IMR-90 (cell line): Measurements from ENCODE around the gene INSR. TPM values are rescaled to one million over a fixed set of nuclear protein-coding genes. Genes with fewer than 3 reads are reported as not detected.

ENCODE experiments used
- ATAC-seq: fragments of 200-7000 bp; cut with Tn5 transposase; 2 replicates; pipeline ENCODE4 v1.9.1; 2020; ENCODE audit warnings: low read depth, mild to moderate bottlenecking, moderate library complexity
- BruUV-seq: library from RNA; stranded (reverse); fragments of 400-500 nt; replicated peaks from 2 replicates; lab custom pipeline; 2021; lab: Mats Ljungman, UMichigan
- CTCF ChIA-PET: fragments of 300-600 bp; formaldehyde crosslinking; extraction: SDS; loops from one replicate; lab custom pipeline; 2021; ENCODE audit warnings: antibody characterized with exemption; lab: Yijun Ruan, JAX
- POLR2A ChIA-PET: fragments of 300-600 bp; sonication (Branson Sonifier 250); formaldehyde crosslinking; loops from one replicate; lab custom pipeline; 2022; ENCODE audit warnings: antibody characterized with exemption; ENCODE audit not compliant: unreplicated experiment; lab: Charles Lee
- DNase-seq: peaks from one replicate; pipeline ENCODE4 v3.0.0; 2013
- H2AFZ ChIP-seq: replicated peaks from 2 replicates; pipeline ENCODE3; 2013; ENCODE audit warnings: low read length, mild to moderate bottlenecking; ENCODE audit not compliant: poor library complexity
- H2AK5ac ChIP-seq: 2 replicates; pipeline ENCODE4 v1.6.1; 2013; ENCODE audit warnings: low read depth, low read length, inconsistent platforms
- H2AK9ac ChIP-seq: replicated peaks from 2 replicates; pipeline ENCODE3; 2013; ENCODE audit warnings: mild to moderate bottlenecking, low read depth, low read length, moderate library complexity; ENCODE audit not compliant: poor library complexity
- H2BK120ac ChIP-seq: 2 replicates; pipeline ENCODE4 v1.6.1; 2013; ENCODE audit warnings: low read depth, low read length, inconsistent platforms
- H2BK15ac ChIP-seq: 3 replicates; pipeline ENCODE4 v1.6.1; 2013; ENCODE audit warnings: low read depth, low read length, inconsistent platforms
- H2BK20ac ChIP-seq: 2 replicates; pipeline ENCODE4 v1.6.1; 2013; ENCODE audit warnings: low read depth, mild to moderate bottlenecking, inconsistent platforms, low read length, moderate library complexity
- H2BK5ac ChIP-seq: 2 replicates; pipeline ENCODE4 v1.6.1; 2013; ENCODE audit warnings: mild to moderate bottlenecking, low read depth, low read length, inconsistent platforms; ENCODE audit not compliant: poor library complexity, severe bottlenecking
- H3K14ac ChIP-seq: replicated peaks from 2 replicates; pipeline ENCODE4 v1.6.1; 2013; ENCODE audit warnings: low read depth, low read length, inconsistent platforms
- H3K18ac ChIP-seq: 2 replicates; pipeline ENCODE4 v1.6.1; 2013; ENCODE audit warnings: low read depth, low read length, control low read depth
- H3K23ac ChIP-seq: 2 replicates; pipeline ENCODE4 v1.6.1; 2013; ENCODE audit warnings: low read depth, low read length, inconsistent platforms
- H3K27ac ChIP-seq: 2 replicates; pipeline ENCODE4 v1.5.1; 2013; ENCODE audit warnings: mild to moderate bottlenecking, control low read depth, low read length; ENCODE audit not compliant: insufficient read depth
- H3K27me3 ChIP-seq: 2 replicates; pipeline ENCODE4 v1.6.1; 2013; ENCODE audit warnings: low read length; ENCODE audit not compliant: control insufficient read depth, insufficient read depth
- H3K36me3 ChIP-seq: 2 replicates; pipeline ENCODE4 v1.6.1; 2013; ENCODE audit warnings: low read length, mixed read lengths; ENCODE audit not compliant: control insufficient read depth, insufficient read depth
- H3K4ac ChIP-seq: 2 replicates; pipeline ENCODE4 v1.6.1; 2013; ENCODE audit warnings: low read depth, low read length, inconsistent platforms
- H3K4me1 ChIP-seq: 2 replicates; pipeline ENCODE4 v1.6.1; 2013; ENCODE audit warnings: low read length, mixed read lengths; ENCODE audit not compliant: control insufficient read depth, insufficient read depth
- H3K4me2 ChIP-seq: 2 replicates; pipeline ENCODE4 v1.6.1; 2013; ENCODE audit warnings: low read depth, mild to moderate bottlenecking, control low read depth, low read length, moderate library complexity
- H3K4me3 ChIP-seq: 2 replicates; pipeline ENCODE4 v1.5.1; 2013; ENCODE audit warnings: low read depth, mild to moderate bottlenecking, control low read depth, low read length, moderate library complexity; ENCODE audit not compliant: insufficient read depth
- H3K56ac ChIP-seq: 2 replicates; pipeline ENCODE4 v1.6.1; 2013; ENCODE audit warnings: low read length, inconsistent platforms; ENCODE audit not compliant: insufficient read depth; ENCODE audit errors: extremely low read depth
- H3K79me1 ChIP-seq, 2 experiments: 2 replicates each; pipeline ENCODE4 v1.6.1; 2013; ENCODE audit warnings: low read length in 2 of 2, inconsistent platforms in 1 of 2, low read depth in 1 of 2
- H3K9ac ChIP-seq: 2 replicates; pipeline ENCODE4 v1.6.1; 2013; ENCODE audit warnings: low read depth, low read length, control low read depth
- H3K9me1 ChIP-seq: 2 replicates; pipeline ENCODE4 v1.6.1; 2013; ENCODE audit warnings: low read length, inconsistent platforms; ENCODE audit not compliant: insufficient read depth
- H3K9me3 ChIP-seq: 2 replicates; pipeline ENCODE4 v1.6.1; 2013; ENCODE audit warnings: low read length; ENCODE audit not compliant: control insufficient read depth, insufficient read depth
- H4K20me1 ChIP-seq: 2 replicates; pipeline ENCODE4 v1.6.1; 2013; ENCODE audit warnings: low read length, inconsistent platforms; ENCODE audit not compliant: insufficient read depth
- H4K5ac ChIP-seq: 2 replicates; pipeline ENCODE4 v1.6.1; 2013; ENCODE audit warnings: mild to moderate bottlenecking, low read depth, low read length, control low read depth
- H4K8ac ChIP-seq, 2 experiments: 2 replicates each; pipeline ENCODE4 v1.6.1; 2013; ENCODE audit warnings: low read depth in 2 of 2, low read length in 2 of 2, control low read depth in 1 of 2, inconsistent platforms in 1 of 2
- H4K91ac ChIP-seq: 2 replicates; pipeline ENCODE4 v1.6.1; 2013; ENCODE audit warnings: low read depth, low read length, inconsistent platforms; ENCODE audit not compliant: insufficient read depth
- CEBPB ChIP-seq: IDR thresholded peaks from 2 replicates; pipeline ENCODE4 v1.6.1; 2012; ENCODE audit warnings: low read depth, low read length, improper control_type of control experiment
- FOS ChIP-seq: fragments of 150-350 bp; IDR thresholded peaks from 2 replicates; pipeline ENCODE4 v1.6.1; 2016; ENCODE audit warnings: low read depth, low read length
- MAFK ChIP-seq: IDR thresholded peaks from 2 replicates; pipeline ENCODE4 v1.6.1; 2012; ENCODE audit warnings: low read depth, low read length, improper control_type of control experiment
- MAZ ChIP-seq: IDR thresholded peaks from 2 replicates; pipeline ENCODE4 v1.6.1; 2012; ENCODE audit warnings: low read depth, mild to moderate bottlenecking, low read length, improper control_type of control experiment, moderate library complexity, borderline replicate concordance
- MXI1 ChIP-seq: IDR thresholded peaks from 2 replicates; pipeline ENCODE4 v1.6.1; 2012; ENCODE audit warnings: low read depth, mild to moderate bottlenecking, low read length, moderate library complexity, borderline replicate concordance
- NFE2L2 ChIP-seq: fragments of 150-350 bp; IDR thresholded peaks from 2 replicates; pipeline ENCODE4 v1.6.1; 2016; ENCODE audit warnings: low read depth, mild to moderate bottlenecking, low read length
- POLR2A ChIP-seq: IDR thresholded peaks from 2 replicates; pipeline ENCODE4 v1.6.1; 2012; ENCODE audit warnings: mild to moderate bottlenecking, low read depth, low read length
- RCOR1 ChIP-seq: IDR thresholded peaks from 2 replicates; pipeline ENCODE4 v1.6.1; 2012; ENCODE audit warnings: mild to moderate bottlenecking, low read length, improper control_type of control experiment; ENCODE audit not compliant: insufficient replicate concordance
- SMC3 ChIP-seq: fragments of 150-350 bp; IDR thresholded peaks from 2 replicates; pipeline ENCODE4 v1.6.1; 2016; ENCODE audit warnings: low read depth, mild to moderate bottlenecking, antibody characterized with exemption, low read length, moderate library complexity
- USF2 ChIP-seq: fragments of 150-350 bp; IDR thresholded peaks from 2 replicates; pipeline ENCODE4 v1.6.1; 2017; ENCODE audit warnings: mild to moderate bottlenecking, antibody characterized with exemption, low read length, low read depth
- WGBS, 2 experiments: methylation state at CpG; one replicate each; pipeline versions ENCODE4 v1.1.5 to v1.1.7; 2013; ENCODE audit warnings: missing lambda C conversion rate in 2 of 2; ENCODE audit not compliant: insufficient read length in 1 of 2; ENCODE audit errors: extremely low coverage in 2 of 2; 5-methylcytosine and 5-hydroxymethylcytosine counted together
- dilution Hi-C: fragments of 300-500 bp; cut with HindIII; formaldehyde crosslinking; loops from one replicate; pipeline ENCODE4 v1.14.3; 2018; ENCODE audit warnings: low sequenced_read_pairs; ENCODE audit not compliant: unreplicated experiment
- in situ Hi-C: fragments of 300-500 bp; cut with MboI; formaldehyde crosslinking; loops from 3 replicates; pipeline ENCODE4 v1.14.3; 2019; ENCODE audit warnings: low sequenced_read_pairs, inconsistent platforms, mixed read lengths
- intact Hi-C: fragments of 100-400 bp; cut with micrococcal nuclease; formaldehyde crosslinking; loops from 2 replicates; pipeline ENCODE4 v1.10.0; 2022
- polyA plus RNA-seq, 3 experiments: library from polyadenylated mRNA; depleted of rRNA; stranded (reverse); fragments of >200 nt; gene quantifications; 2 replicates each; pipeline ENCODE4 v1.2.3, GENCODE V29; 2012; ENCODE audit warnings: low replicate concordance in 1 of 3
- total RNA-seq: library from RNA; depleted of rRNA; stranded (reverse); fragments of >200 nt; gene quantifications from 2 replicates; pipeline ENCODE4 v1.2.3, GENCODE V29; 2012
- TF ChIP-seq, protein P1 (sequence below): conservative IDR thresholded peaks from 2 replicates; pipeline ENCODE4 v1.5.1; 2012; ENCODE audit warnings: mild to moderate bottlenecking, low read depth, low read length, improper control_type of control experiment
- TF ChIP-seq, protein P2 (sequence below): fragments of 150-350 bp; IDR thresholded peaks from 2 replicates; pipeline ENCODE4 v1.6.1; 2016; ENCODE audit warnings: low read depth, mild to moderate bottlenecking, low read length, moderate library complexity, borderline replicate concordance

INSR gene
- total and polyA plus RNA-seq, 2 of the 4 experiments (the other 2 are of a cell fraction): 2.8 to 7.9 TPM

- no peak overlapping the region for H3K14ac ChIP-seq
- no peak overlapping the region for H2AFZ ChIP-seq
- no peak overlapping the region for H2BK5ac ChIP-seq
- H3K4me3 ChIP-seq: no peak overlapping the region
- H3K27me3 ChIP-seq: no peaks in the 10 kb centered on the region
- TF ChIP-seq MAZ: no peak
- TF ChIP-seq POLR2A: no peak
- no peak for TF ChIP-seq SMC3
- TF ChIP-seq RCOR1: no peak
- TF ChIP-seq MAFK: no peak
- no peak for TF ChIP-seq NFE2L2
- TF ChIP-seq, protein P1, sequence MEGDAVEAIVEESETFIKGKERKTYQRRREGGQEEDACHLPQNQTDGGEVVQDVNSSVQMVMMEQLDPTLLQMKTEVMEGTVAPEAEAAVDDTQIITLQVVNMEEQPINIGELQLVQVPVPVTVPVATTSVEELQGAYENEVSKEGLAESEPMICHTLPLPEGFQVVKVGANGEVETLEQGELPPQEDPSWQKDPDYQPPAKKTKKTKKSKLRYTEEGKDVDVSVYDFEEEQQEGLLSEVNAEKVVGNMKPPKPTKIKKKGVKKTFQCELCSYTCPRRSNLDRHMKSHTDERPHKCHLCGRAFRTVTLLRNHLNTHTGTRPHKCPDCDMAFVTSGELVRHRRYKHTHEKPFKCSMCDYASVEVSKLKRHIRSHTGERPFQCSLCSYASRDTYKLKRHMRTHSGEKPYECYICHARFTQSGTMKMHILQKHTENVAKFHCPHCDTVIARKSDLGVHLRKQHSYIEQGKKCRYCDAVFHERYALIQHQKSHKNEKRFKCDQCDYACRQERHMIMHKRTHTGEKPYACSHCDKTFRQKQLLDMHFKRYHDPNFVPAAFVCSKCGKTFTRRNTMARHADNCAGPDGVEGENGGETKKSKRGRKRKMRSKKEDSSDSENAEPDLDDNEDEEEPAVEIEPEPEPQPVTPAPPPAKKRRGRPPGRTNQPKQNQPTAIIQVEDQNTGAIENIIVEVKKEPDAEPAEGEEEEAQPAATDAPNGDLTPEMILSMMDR: no peak
- TF ChIP-seq USF2: no peak
- no peak for TF ChIP-seq MXI1
- no peak for TF ChIP-seq FOS
- TF ChIP-seq, protein P2, sequence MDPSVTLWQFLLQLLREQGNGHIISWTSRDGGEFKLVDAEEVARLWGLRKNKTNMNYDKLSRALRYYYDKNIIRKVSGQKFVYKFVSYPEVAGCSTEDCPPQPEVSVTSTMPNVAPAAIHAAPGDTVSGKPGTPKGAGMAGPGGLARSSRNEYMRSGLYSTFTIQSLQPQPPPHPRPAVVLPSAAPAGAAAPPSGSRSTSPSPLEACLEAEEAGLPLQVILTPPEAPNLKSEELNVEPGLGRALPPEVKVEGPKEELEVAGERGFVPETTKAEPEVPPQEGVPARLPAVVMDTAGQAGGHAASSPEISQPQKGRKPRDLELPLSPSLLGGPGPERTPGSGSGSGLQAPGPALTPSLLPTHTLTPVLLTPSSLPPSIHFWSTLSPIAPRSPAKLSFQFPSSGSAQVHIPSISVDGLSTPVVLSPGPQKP: no peak
- TF ChIP-seq CEBPB: no peak
- no peak overlapping the region for H3K4ac ChIP-seq
- ATAC-seq: no peak
- ChIA-PET POLR2A (interaction anchor here (0.7 kb wide), 1 partner anchor 23 kb away, joined by 7 read pairs; no protein-coding TSS in a partner anchor), CTCF (no interaction called here)
- H3K9ac ChIP-seq: no peak overlapping the region
- H3K27ac ChIP-seq: no peak overlapping the region
- H4K5ac ChIP-seq: no peak overlapping the region
- dilution Hi-C loops: no loop called here
- no peak overlapping the region for H3K23ac ChIP-seq
- no peaks in the 10 kb centered on the region for H3K79me1 ChIP-seq
- H2AK5ac ChIP-seq: no peak overlapping the region
- H2BK20ac ChIP-seq: no peak overlapping the region
- no peaks in the 10 kb centered on the region for H4K20me1 ChIP-seq
- intact Hi-C loops: no loop called here
- H3K4me2 ChIP-seq: no peak overlapping the region
- H3K18ac ChIP-seq: no peak overlapping the region
- in situ Hi-C loops: no loop called here
- no peak overlapping the region for H3K56ac ChIP-seq
- DNase-seq: peak; percentile 29
- BruUV-seq: no TSS peak
- H3K36me3 ChIP-seq: peaks cover 23% of the 10 kb centered on the region
- H4K8ac ChIP-seq: no peak overlapping the region
- no peak overlapping the region for H2AK9ac ChIP-seq
- 0 out of 2 replicates have a peak, but pooled peaks cover 3% of the 10 kb centered on the region for H3K9me3 ChIP-seq
- H3K9me1 ChIP-seq: no peaks in the 10 kb centered on the region
- no peak overlapping the region for H4K91ac ChIP-seq
- H3K4me1 ChIP-seq: no peaks in the 10 kb centered on the region
- no peak overlapping the region for H2BK120ac ChIP-seq
- 80% methylated on average over 1 of the region's 6 CpGs; no CpG with 5 or more reads in 1 of the 2 experiments for WGBS, 2 experiments
- H2BK15ac ChIP-seq: no peak overlapping the region
Observed at GRCh38 chr19:7168941-7169340, 125.3 kb downstream of the INSR start.
